ENCODE data around the gene HPSE. TPM values are rescaled to one million over a fixed set of nuclear protein-coding genes. Genes with fewer than 3 reads are reported as not detected.

HPSE gene
- total RNA-seq: 10 to 100 TPM; 12.4 to 13.9 TPM

GRCh38 chr4:83334425-83335241 is at the start of gene HPSE:
Gene HPSE, minus strand, starts transcription at chr4:83334848. Its CDS starts 66 bp downstream, at chr4:83334782.
- DNase-seq (ENCODE audit: low spot score) (peak; percentile 80), ATAC-seq (peak; percentile 86 to 92)
- Mint-ChIP-seq H3K9me3 (no peaks in the 10 kb centered on the region), H3K36me3 (no peaks in the 10 kb centered on the region), H3K4me3 (peak within 1 kb of the TSS; percentile 95), H3K4me1 (ENCODE audit: low read depth in 2 of 2) (peaks cover 17 to 21% of the 10 kb centered on the region in 2 donors), H3K27ac (peak within 1 kb of the TSS; percentile 52 to 58), H3K27me3 (peaks cover 17 to 19% of the 10 kb centered on the region in 2 donors)

- Mint-ChIP-seq H3K4me1 (ENCODE audit: low read depth in 2 of 2) (peaks cover under 1 to 5% of the 10 kb centered on the region in 2 donors), H3K27ac (no peak overlapping the region), H3K27me3 (peaks cover 0 to 4% of the 10 kb centered on the region in 2 donors), H3K9me3 (no peaks in the 10 kb centered on the region), H3K4me3 (no peak overlapping the region), H3K36me3 (peaks cover 12% of the 10 kb centered on the region)
- ATAC-seq (no peak), DNase-seq (ENCODE audit: low spot score) (no peak)
Measured at GRCh38 chr4:83382850-83383249, 48.2 kb upstream of the HPSE start.

- H3K4me1 Mint-ChIP-seq (ENCODE audit: low read depth in 2 of 2): peaks cover 0 to 5% of the 10 kb centered on the region in 2 donors
- peaks cover 24% of the 10 kb centered on the region for H3K36me3 Mint-ChIP-seq
- H3K9me3 Mint-ChIP-seq: no peaks in the 10 kb centered on the region
- DNase-seq (ENCODE audit: low spot score) (no peak), ATAC-seq (no peak)
- no peak overlapping the region for H3K4me3 Mint-ChIP-seq
- peaks cover 0 to 5% of the 10 kb centered on the region in 2 donors for H3K27me3 Mint-ChIP-seq
- H3K27ac Mint-ChIP-seq: no peak overlapping the region
Measured at GRCh38 chr4:83381173-83381572, 46.5 kb upstream of the HPSE start.

DNA sequence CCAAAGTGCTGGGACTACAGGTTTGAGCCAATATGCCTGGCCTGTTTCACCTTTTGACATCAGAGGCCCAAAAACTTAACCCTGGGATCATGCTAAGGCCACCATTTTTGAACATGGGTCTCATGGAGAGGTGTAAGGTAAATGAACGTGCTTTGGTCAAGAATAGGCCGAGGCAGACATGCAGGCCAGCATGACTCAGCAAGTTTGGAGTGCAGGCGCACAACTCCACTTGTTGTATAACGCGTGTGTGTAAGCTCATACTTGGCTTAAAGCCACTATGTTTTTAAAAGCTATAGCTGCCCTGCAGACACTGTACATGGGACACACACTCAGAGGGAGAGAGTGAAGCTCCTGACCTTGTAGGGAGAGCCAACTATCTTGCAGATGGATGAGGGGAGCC is 43.8 kb upstream of the HPSE start:
- H3K27ac Mint-ChIP-seq: no peak overlapping the region
- DNase-seq (ENCODE audit: low spot score): no peak
- H3K36me3 Mint-ChIP-seq: peaks cover 29% of the 10 kb centered on the region
- no peak overlapping the region for H3K4me3 Mint-ChIP-seq
- ATAC-seq: no peak
- H3K27me3 Mint-ChIP-seq: peaks cover 0 to 8% of the 10 kb centered on the region in 2 donors
- peaks cover 0 to 5% of the 10 kb centered on the region in 2 donors for H3K4me1 Mint-ChIP-seq (ENCODE audit: low read depth in 2 of 2)
- H3K9me3 Mint-ChIP-seq: no peaks in the 10 kb centered on the region

- Mint-ChIP-seq H3K4me3 (no peak overlapping the region), H3K27ac (no peak overlapping the region)
Measured at GRCh38 chr4:83372931-83373330, 38.3 kb upstream of the HPSE start.

DNA sequence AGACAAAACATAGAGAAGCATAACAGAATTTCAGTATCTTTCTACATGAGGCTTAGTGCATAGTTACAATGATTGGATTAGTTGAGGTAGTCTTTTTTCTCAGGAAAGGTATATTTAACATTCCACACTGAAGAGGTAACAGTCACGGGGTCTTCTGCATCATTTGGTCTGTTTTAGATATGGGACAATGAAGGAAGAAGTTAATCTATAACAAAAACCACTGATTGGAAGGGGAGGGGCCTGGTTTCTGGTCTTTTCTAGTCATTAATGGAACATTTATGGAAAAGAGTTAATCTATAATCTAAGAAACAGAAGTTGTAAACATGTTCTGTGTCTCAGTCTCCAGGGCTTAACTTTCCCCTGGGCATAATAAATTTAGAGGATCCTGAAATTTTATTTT is 37.3 kb upstream of the HPSE start:
- Mint-ChIP-seq H3K27ac (no peak overlapping the region), H3K4me1 (ENCODE audit: low read depth in 2 of 2) (peaks cover 4 to 7% of the 10 kb centered on the region in 2 donors), H3K4me3 (no peak overlapping the region), H3K27me3 (peaks cover 0 to 13% of the 10 kb centered on the region in 2 donors), H3K9me3 (no peaks in the 10 kb centered on the region), H3K36me3 (peaks cover 9% of the 10 kb centered on the region)
- ATAC-seq (no peak), DNase-seq (ENCODE audit: low spot score) (no peak)

More at GRCh38 chr4:83372931-83373330, 38.3 kb upstream of the HPSE start:
- no peak for ATAC-seq
- no peaks in the 10 kb centered on the region for H3K9me3 Mint-ChIP-seq
- no peak for DNase-seq (ENCODE audit: low spot score)
- peaks cover 4 to 7% of the 10 kb centered on the region in 2 donors for H3K4me1 Mint-ChIP-seq (ENCODE audit: low read depth in 2 of 2)
- H3K27me3 Mint-ChIP-seq: peaks cover 0 to 8% of the 10 kb centered on the region in 2 donors
- H3K36me3 Mint-ChIP-seq: peaks cover 18% of the 10 kb centered on the region

DNA sequence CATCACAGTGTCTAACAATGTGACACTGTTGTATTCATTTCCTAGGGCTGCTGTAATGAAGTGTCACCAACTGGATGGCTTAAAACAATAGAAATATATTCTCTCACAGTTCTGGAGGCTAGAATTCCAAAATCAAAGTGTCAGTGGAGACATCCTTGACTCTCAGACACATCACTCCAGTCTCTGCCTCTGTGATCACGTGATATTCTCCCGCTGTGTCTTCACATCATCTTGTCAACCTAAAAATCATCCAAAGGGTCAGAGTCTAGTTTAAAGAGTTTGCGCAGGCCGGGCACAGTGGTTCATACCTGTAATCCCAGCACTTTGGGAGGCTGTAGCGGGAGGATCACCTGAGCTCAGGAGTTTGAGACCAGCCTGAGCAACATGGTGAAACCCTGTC is 36.6 kb upstream of the HPSE start:
- no peak for ATAC-seq

DNA sequence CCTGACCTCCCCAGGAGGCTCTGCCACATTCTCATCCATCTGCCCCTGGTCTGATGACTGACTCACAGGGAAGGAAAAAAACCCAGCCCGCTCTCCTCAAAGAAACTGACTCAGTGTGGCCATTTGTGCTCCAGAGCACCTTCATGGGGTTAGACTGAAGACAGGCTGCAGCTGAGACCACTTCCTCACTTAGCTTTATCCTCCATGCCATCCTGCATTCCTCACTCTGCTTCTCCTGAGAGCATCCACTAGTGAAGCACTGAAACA is 35.9 kb upstream of the HPSE start:
- Mint-ChIP-seq H3K27me3 (peaks cover 8 to 12% of the 10 kb centered on the region in 2 donors), H3K36me3 (no peaks in the 10 kb centered on the region), H3K4me1 (ENCODE audit: low read depth in 2 of 2) (peaks cover 4 to 7% of the 10 kb centered on the region in 2 donors), H3K9me3 (no peaks in the 10 kb centered on the region), H3K27ac (no peak overlapping the region), H3K4me3 (no peak overlapping the region)
- peak in 1 of 2 donors; percentile 48 for ATAC-seq
- DNase-seq (ENCODE audit: low spot score): no peak

More for the DNA sequence above, 36.6 kb upstream of the HPSE start:
- no peak for DNase-seq (ENCODE audit: low spot score)
- H3K36me3 Mint-ChIP-seq: peaks cover 6% of the 10 kb centered on the region
- H3K4me1 Mint-ChIP-seq (ENCODE audit: low read depth in 2 of 2): peaks cover 4 to 7% of the 10 kb centered on the region in 2 donors
- peaks cover 6 to 15% of the 10 kb centered on the region in 2 donors for H3K27me3 Mint-ChIP-seq
- H3K9me3 Mint-ChIP-seq: no peaks in the 10 kb centered on the region
- H3K4me3 Mint-ChIP-seq: no peak overlapping the region
- no peak overlapping the region for H3K27ac Mint-ChIP-seq

GRCh38 chr4:83369831-83370639 is 35.4 kb upstream of the HPSE start:
- ATAC-seq (peak in 1 of 2 donors; percentile 40), DNase-seq (ENCODE audit: low spot score) (no peak)
- H3K4me1 Mint-ChIP-seq (ENCODE audit: low read depth in 2 of 2): peaks cover 4 to 7% of the 10 kb centered on the region in 2 donors
- H3K36me3 Mint-ChIP-seq: no peaks in the 10 kb centered on the region
- no peak overlapping the region for H3K4me3 Mint-ChIP-seq
- H3K27me3 Mint-ChIP-seq: peaks cover 8 to 15% of the 10 kb centered on the region in 2 donors
- H3K9me3 Mint-ChIP-seq: no peaks in the 10 kb centered on the region
- no peak overlapping the region for H3K27ac Mint-ChIP-seq

- Mint-ChIP-seq H3K4me1 (ENCODE audit: low read depth in 2 of 2) (peaks cover 0 to 4% of the 10 kb centered on the region in 2 donors), H3K27me3 (peaks cover 14 to 18% of the 10 kb centered on the region in 2 donors), H3K27ac (no peak overlapping the region), H3K4me3 (no peak overlapping the region), H3K36me3 (no peaks in the 10 kb centered on the region), H3K9me3 (no peaks in the 10 kb centered on the region)
- no peak for DNase-seq (ENCODE audit: low spot score)
- peak in 1 of 2 donors; percentile 67 for ATAC-seq
Measured at GRCh38 chr4:83364312-83364711, 29.7 kb upstream of the HPSE start.

DNA sequence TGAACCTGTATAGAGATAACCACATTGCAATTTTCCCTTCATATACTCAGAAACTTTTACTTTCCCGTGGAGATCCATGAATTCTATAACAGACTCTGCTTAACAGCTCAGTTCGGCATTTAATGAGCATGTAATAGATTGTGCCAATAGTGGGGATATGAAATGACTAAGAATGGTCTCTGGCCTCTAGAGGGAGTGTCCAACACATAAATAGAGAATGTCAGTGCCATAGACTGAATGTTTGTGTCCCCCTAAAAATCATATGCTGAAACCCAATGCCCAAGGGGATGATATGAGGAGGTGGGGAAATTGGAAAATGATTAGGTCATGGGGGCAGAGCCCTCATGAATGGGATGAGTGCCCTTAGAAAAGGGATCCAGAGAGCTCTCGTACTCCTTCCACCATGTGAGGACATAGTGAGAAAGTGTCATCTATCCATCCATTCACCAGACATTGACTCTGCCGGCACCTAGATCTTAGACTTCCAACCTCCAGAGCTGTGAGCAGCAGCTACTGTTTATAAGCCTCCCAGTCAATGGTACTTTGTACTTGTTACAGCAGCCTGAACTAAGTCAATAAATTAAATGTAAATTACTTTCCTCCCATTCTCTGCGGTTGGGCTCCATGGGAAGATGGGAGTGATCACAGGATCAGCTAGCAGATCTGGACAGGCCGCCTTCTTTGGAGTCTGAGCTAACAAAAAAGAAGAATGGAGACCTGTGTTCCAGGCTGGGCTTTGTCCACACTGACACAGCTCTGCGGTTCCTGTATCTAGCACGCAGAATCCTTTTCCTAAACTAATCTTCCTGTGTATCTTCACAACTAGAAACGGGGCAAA is 28.1 kb upstream of the HPSE start:
- H3K4me3 Mint-ChIP-seq: no peak overlapping the region
- H3K9me3 Mint-ChIP-seq: no peaks in the 10 kb centered on the region
- DNase-seq (ENCODE audit: low spot score): no peak
- peaks cover under 1 to 4% of the 10 kb centered on the region in 2 donors for H3K4me1 Mint-ChIP-seq (ENCODE audit: low read depth in 2 of 2)
- H3K36me3 Mint-ChIP-seq: no peaks in the 10 kb centered on the region
- no peak overlapping the region for H3K27ac Mint-ChIP-seq
- peaks cover 12 to 18% of the 10 kb centered on the region in 2 donors for H3K27me3 Mint-ChIP-seq
- ATAC-seq: no peak

GRCh38 chr4:83361416-83362103 is 26.9 kb upstream of the HPSE start:
- Mint-ChIP-seq H3K9me3 (no peaks in the 10 kb centered on the region), H3K36me3 (no peaks in the 10 kb centered on the region), H3K4me3 (no peak overlapping the region), H3K27me3 (peaks cover 8 to 16% of the 10 kb centered on the region in 2 donors), H3K27ac (no peak overlapping the region), H3K4me1 (ENCODE audit: low read depth in 2 of 2) (peaks cover 11 to 12% of the 10 kb centered on the region in 2 donors)
- ATAC-seq (no peak), DNase-seq (ENCODE audit: low spot score) (no peak)

GRCh38 chr4:83360018-83360417 is 25.4 kb upstream of the HPSE start:
- ATAC-seq (no peak), DNase-seq (ENCODE audit: low spot score) (no peak)
- peaks cover 13 to 15% of the 10 kb centered on the region in 2 donors for H3K4me1 Mint-ChIP-seq (ENCODE audit: low read depth in 2 of 2)
- H3K27ac Mint-ChIP-seq: no peak overlapping the region
- H3K4me3 Mint-ChIP-seq: no peak overlapping the region
- no peaks in the 10 kb centered on the region for H3K36me3 Mint-ChIP-seq
- H3K27me3 Mint-ChIP-seq: peaks cover 2 to 10% of the 10 kb centered on the region in 2 donors
- H3K9me3 Mint-ChIP-seq: no peaks in the 10 kb centered on the region

Data from natural killer cell treated with Interleukin-12 subunit alpha and Interleukin-12 subunit beta and Interleukin-15 and Interleukin-18, amount 100 ng/mL, for 72 hours (primary cell).